Heart left ventricle (tissue), 13 donors: ENCODE results near the gene IL23R.

Experiments used
- POLR2A ChIP-seq, 2 donors: fragments of 450-650 bp; IDR thresholded peaks; one replicate each; pipeline ENCODE4 v1.6.1; 2017; ENCODE audit warnings: antibody characterized with exemption in 2 of 2, mild to moderate bottlenecking in 2 of 2, moderate library complexity in 2 of 2
- TF ChIP-seq, protein P1 (sequence below), 12 donors: fragments of 200-600 bp; sonication (generic) in 4 of 12; IDR thresholded peaks; one replicate each; pipeline versions ENCODE4 v1.5.0 to v1.8.0; 2018 to 2022; ENCODE audit warnings: antibody characterized with exemption in 12 of 12, mild to moderate bottlenecking in 5 of 12
- donor health status: ischemic (EF 13 %, LVEDD 7.1; RV severe dilation, severe dysfunction).
- donor health status: DM: no; HTN: yes; CAD: no.
- donor health status: DM: no; HTN: no; CAD: no.
- donor health status: ischemic (EF 25% LVEDD 6.9; RV normal size, moderate dysfunction).
- donor health status: ischemic (EF 25% LVEDD 5.7; RV mildly dilated, moderate dysfunction).
- donor health status: ischemic (EF 35%, LVEDD 5.7; RV mildly dilated, moderate dysfunction).
- donor health status: nonischemic (EF 11% LVEDD 7.7; RV severe dilation, severe dysfunction).
- donor health status: DM: yes; HTN: yes; CAD: no.
- donor health status: PGD.
- donor health status: ischemic (EF 29% LVEDD 5.4; RV normal size, mild dysfunction).
- donor health status: nonischemic (EF 23%, LVEDD 6.1; RV moderate dilation, normal function).

- TF ChIP-seq, protein P1, sequence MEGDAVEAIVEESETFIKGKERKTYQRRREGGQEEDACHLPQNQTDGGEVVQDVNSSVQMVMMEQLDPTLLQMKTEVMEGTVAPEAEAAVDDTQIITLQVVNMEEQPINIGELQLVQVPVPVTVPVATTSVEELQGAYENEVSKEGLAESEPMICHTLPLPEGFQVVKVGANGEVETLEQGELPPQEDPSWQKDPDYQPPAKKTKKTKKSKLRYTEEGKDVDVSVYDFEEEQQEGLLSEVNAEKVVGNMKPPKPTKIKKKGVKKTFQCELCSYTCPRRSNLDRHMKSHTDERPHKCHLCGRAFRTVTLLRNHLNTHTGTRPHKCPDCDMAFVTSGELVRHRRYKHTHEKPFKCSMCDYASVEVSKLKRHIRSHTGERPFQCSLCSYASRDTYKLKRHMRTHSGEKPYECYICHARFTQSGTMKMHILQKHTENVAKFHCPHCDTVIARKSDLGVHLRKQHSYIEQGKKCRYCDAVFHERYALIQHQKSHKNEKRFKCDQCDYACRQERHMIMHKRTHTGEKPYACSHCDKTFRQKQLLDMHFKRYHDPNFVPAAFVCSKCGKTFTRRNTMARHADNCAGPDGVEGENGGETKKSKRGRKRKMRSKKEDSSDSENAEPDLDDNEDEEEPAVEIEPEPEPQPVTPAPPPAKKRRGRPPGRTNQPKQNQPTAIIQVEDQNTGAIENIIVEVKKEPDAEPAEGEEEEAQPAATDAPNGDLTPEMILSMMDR (IDR thresholded peaks at IDR 0.05): no peak
- no peak for TF ChIP-seq POLR2A (IDR thresholded peaks at IDR 0.05)
Observed at GRCh38 chr1:67192902-67193301, 26.6 kb downstream of the IL23R start.
